Lung microvascular endothelial cell (primary cell): Measurements from ENCODE around the gene NPHP1. TPM values are rescaled to one million over a fixed set of nuclear protein-coding genes. Genes with fewer than 3 reads are reported as not detected.
"Not testable (repeated sequence)": the region's sequence is repeated elsewhere in the genome, so short reads cannot be mapped to it uniquely, and the experiment has no call there.

Experiments used
- DNase-seq, 2 donors: peaks; one replicate each; pipeline versions ENCODE4 v3.0.0 to v3.0.0-alpha.2; 2010; ENCODE audit warnings: low read depth in 2 of 2
- total RNA-seq: library from RNA; depleted of rRNA; stranded (reverse); fragments of >200 nt; gene quantifications from 2 replicates; pipeline ENCODE4 v1.2.1, GENCODE V29; 2014

The NPHP1 gene
- total RNA-seq, 1 donor from 2014 or later, result 0.40 TPM

GRCh38 chr2:110130757-110131156 lies 74.1 kb downstream of the NPHP1 start:
- no peak for DNase-seq

- DNase-seq, result no peak
Observed at GRCh38 chr2:110126906-110127305, 77.9 kb downstream of the NPHP1 start.

- DNase-seq, result no peak
Observed at GRCh38 chr2:110126086-110126773, 78.6 kb downstream of the NPHP1 start.

- DNase-seq, result no peak
Observed at GRCh38 chr2:110124939-110125691, 79.7 kb downstream of the NPHP1 start.

GRCh38 chr2:110124038-110124825 lies 80.6 kb downstream of the NPHP1 start:
- no peak for DNase-seq

- no peak for DNase-seq
Observed at GRCh38 chr2:110121592-110121991, 83.2 kb downstream of the NPHP1 start.

GRCh38 chr2:110121052-110121334 lies 83.8 kb downstream of the NPHP1 start:
- DNase-seq, result no peak

GRCh38 chr2:110120171-110121051 lies 84.4 kb downstream of the NPHP1 start:
- DNase-seq, result peak; percentile 31 to 67

GRCh38 chr2:110116033-110116710 lies 88.6 kb downstream of the NPHP1 start:
- DNase-seq, result peak; percentile 56 to 84

- peak; percentile 59 to 77 for DNase-seq
Observed at GRCh38 chr2:110115291-110116032, 89.4 kb downstream of the NPHP1 start, which contains the start of gene MALL. Gene MALL, minus strand, starts transcription at chr2:110115822. Its CDS starts 30 bp downstream, at chr2:110115792.

GRCh38 chr2:110114831-110115255 lies 90.0 kb downstream of the NPHP1 start:
- peak; percentile 48 to 55 for DNase-seq

- peak; percentile 69 to 81 for DNase-seq
Observed at GRCh38 chr2:110113961-110114591, 90.7 kb downstream of the NPHP1 start.

GRCh38 chr2:110108291-110108690 lies 96.5 kb downstream of the NPHP1 start:
- DNase-seq, result not testable (repeated sequence)

GRCh38 chr2:110107092-110108079 lies 97.4 kb downstream of the NPHP1 start:
- no peak for DNase-seq

GRCh38 chr2:110106642-110107041 lies 98.2 kb downstream of the NPHP1 start:
- peak in 1 of 2 donors; percentile 73 for DNase-seq

- DNase-seq, result peak; percentile 64 to 86
Observed at GRCh38 chr2:110105608-110106467, 99.0 kb downstream of the NPHP1 start.

GRCh38 chr2:110105183-110105582 lies 99.6 kb downstream of the NPHP1 start:
- DNase-seq, result no peak
